ENCODE data around the gene AURKA. TPM values are rescaled to one million over a fixed set of nuclear protein-coding genes. Genes with fewer than 3 reads are reported as not detected.

The AURKA gene
- total and polyA plus RNA-seq, 8 donors, result 0.45 to 27.7 (median 6.9) TPM

DNA sequence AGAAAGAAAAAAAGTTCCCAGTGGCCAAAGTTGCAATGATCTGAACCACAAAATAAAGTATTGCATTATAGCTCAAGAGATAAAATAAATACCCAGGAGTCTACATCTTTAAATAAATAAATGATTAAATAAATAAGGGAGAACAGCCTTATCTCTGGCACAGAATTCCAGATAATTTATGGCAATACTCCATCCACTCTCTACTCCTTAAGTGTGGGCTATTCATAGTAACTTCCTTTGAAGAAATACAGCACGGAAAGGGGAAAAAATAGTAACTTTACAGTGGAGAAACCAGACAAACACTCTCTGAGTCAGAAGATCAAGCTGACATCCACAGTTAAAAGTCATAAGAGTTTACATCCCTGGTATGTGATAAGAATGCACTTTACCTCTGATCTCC, 11.6 kb downstream of the AURKA start:
- no peak overlapping the region for H3K4me3 ChIP-seq
- H3K27me3 ChIP-seq, result no peaks in the 10 kb centered on the region
- no peak for DNase-seq
- peaks cover 0 to 45% (median 2%) of the 10 kb centered on the region in 4 donors for H3K36me3 ChIP-seq
- no peaks in the 10 kb centered on the region for H3K9me3 ChIP-seq
- 20 to 39% (median 29%) methylated on average over 1 of the region's 1 CpG for WGBS, 5 donors
- no peak for TF ChIP-seq POLR2AphosphoS5 (IDR thresholded peaks at IDR 0.05)
- no peak for TF ChIP-seq EP300 (IDR thresholded peaks at IDR 0.05)
- TF ChIP-seq, protein P1, sequence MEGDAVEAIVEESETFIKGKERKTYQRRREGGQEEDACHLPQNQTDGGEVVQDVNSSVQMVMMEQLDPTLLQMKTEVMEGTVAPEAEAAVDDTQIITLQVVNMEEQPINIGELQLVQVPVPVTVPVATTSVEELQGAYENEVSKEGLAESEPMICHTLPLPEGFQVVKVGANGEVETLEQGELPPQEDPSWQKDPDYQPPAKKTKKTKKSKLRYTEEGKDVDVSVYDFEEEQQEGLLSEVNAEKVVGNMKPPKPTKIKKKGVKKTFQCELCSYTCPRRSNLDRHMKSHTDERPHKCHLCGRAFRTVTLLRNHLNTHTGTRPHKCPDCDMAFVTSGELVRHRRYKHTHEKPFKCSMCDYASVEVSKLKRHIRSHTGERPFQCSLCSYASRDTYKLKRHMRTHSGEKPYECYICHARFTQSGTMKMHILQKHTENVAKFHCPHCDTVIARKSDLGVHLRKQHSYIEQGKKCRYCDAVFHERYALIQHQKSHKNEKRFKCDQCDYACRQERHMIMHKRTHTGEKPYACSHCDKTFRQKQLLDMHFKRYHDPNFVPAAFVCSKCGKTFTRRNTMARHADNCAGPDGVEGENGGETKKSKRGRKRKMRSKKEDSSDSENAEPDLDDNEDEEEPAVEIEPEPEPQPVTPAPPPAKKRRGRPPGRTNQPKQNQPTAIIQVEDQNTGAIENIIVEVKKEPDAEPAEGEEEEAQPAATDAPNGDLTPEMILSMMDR (IDR thresholded peaks at IDR 0.05), result no peak
- no peak for TF ChIP-seq POLR2A (IDR thresholded peaks at IDR 0.05)
- intact Hi-C loops (cut with DNase I; ENCODE audit: low total_unique reads), result no loop called here
- no peak overlapping the region for H3K27ac ChIP-seq
- peaks cover 0 to 10% (median 5%) of the 10 kb centered on the region in 4 donors for H3K4me1 ChIP-seq

DNA sequence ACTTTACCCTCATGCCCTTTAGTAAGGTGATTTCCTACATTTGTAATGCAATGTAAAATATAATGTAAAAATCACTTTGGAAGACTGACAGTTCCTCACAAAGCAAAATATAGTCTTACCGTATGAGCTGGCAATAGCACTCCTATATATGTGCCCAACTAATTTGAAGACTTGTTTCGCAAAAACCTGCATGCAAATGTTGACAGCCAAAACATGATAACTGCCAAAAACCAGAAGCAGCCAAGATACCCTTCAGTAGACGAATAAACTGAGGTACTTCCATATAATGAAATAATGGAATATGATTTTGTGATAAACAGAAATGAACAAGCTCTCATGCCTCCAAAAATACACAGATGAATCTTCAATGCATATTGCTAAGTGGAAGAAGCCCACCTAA, 13.6 kb downstream of the AURKA start:
- Histone ChIP-seq H3K27me3 (no peaks in the 10 kb centered on the region), H3K27ac (no peak overlapping the region), H3K4me3 (no peak overlapping the region), H3K36me3 (peaks cover 0 to 30% (median 1%) of the 10 kb centered on the region in 4 donors), H3K9me3 (no peaks in the 10 kb centered on the region), H3K4me1 (peaks cover 0 to 10% (median 5%) of the 10 kb centered on the region in 4 donors)
- TF ChIP-seq, protein P1 (IDR thresholded peaks at IDR 0.05), result no peak
- TF ChIP-seq EP300 (IDR thresholded peaks at IDR 0.05) (no peak), POLR2A (IDR thresholded peaks at IDR 0.05) (no peak), POLR2AphosphoS5 (IDR thresholded peaks at IDR 0.05) (no peak)
- DNase-seq, result no peak
- WGBS, 5 donors, result 89 to 99% (median 95%) methylated on average over 3 of the region's 3 CpGs
- intact Hi-C loops (cut with DNase I; ENCODE audit: low total_unique reads), result no loop called here

DNA sequence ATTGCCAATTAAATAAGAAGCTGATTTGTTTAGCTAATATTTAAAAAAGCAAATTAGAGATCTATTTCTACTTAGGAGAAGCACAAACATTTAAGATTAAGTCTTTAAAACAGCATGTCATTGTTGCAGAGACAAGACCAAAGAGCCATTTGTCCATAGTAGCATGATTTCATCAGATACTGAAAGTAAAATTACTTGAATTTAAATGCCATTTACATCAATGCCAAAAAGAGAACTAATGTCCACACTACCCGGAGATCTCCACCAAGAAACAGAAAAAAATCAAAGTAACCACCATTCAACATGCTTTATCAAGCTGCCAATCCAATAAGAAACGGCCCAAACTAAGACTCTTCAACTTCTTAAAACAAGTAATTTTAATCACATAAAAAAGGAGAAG, 15.7 kb downstream of the AURKA start:
- intact Hi-C loops (cut with DNase I; ENCODE audit: low total_unique reads), result no loop called here
- H3K4me3 ChIP-seq, result no peak overlapping the region

DNA sequence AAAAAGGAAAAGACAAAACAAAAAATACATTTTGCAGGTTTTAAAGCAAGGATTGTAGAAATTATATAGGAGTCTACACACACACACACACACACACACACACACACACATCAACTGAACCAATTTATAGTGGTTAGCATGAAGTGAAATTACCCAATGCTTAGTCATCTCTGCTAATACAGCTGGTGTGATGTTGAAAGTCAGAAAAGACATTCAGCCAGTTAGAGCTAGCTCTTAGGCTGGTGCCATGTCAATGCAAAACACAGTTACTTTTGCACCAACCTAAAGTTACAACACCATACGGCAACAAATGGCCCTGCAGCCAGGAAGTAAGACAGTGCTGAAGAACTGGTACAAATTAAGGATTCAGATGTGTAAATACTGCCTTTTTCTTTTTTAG, 18.1 kb downstream of the AURKA start:
- Histone ChIP-seq H3K27me3 (no peaks in the 10 kb centered on the region), H3K27ac (no peak overlapping the region), H3K9me3 (no peaks in the 10 kb centered on the region), H3K4me1 (no peaks in the 10 kb centered on the region), H3K36me3 (peaks cover 9 to 54% (median 17%) of the 10 kb centered on the region in 4 donors), H3K4me3 (no peak overlapping the region)
- intact Hi-C loops (cut with DNase I; ENCODE audit: low total_unique reads), result no loop called here
- DNase-seq, result no peak
- TF ChIP-seq POLR2A (IDR thresholded peaks at IDR 0.05) (no peak), POLR2AphosphoS5 (IDR thresholded peaks at IDR 0.05) (no peak), EP300 (IDR thresholded peaks at IDR 0.05) (no peak)
- TF ChIP-seq, protein P1 (IDR thresholded peaks at IDR 0.05), result no peak
- WGBS, 5 donors, result 72 to 86% (median 74%) methylated on average over 1 of the region's 1 CpG

More for the DNA sequence above, 15.7 kb downstream of the AURKA start:
- no peak overlapping the region for H3K27ac ChIP-seq
- DNase-seq, result no peak
- WGBS, 5 donors, result 79 to 90% (median 83%) methylated on average over 2 of the region's 2 CpGs
- H3K27me3 ChIP-seq, result no peaks in the 10 kb centered on the region
- TF ChIP-seq, protein P1 (IDR thresholded peaks at IDR 0.05), result no peak
- no peak for TF ChIP-seq POLR2AphosphoS5 (IDR thresholded peaks at IDR 0.05)
- no peak for TF ChIP-seq EP300 (IDR thresholded peaks at IDR 0.05)
- no peak for TF ChIP-seq POLR2A (IDR thresholded peaks at IDR 0.05)
- peaks cover 0 to 35% (median 6%) of the 10 kb centered on the region in 4 donors for H3K36me3 ChIP-seq
- H3K9me3 ChIP-seq, result no peaks in the 10 kb centered on the region
- H3K4me1 ChIP-seq, result peaks cover 0 to 10% (median 5%) of the 10 kb centered on the region in 4 donors
